Glutamatergic neuron (in vitro differentiated cells): ENCODE measurements around the gene B4GALT3. TPM values are rescaled to one million over a fixed set of nuclear protein-coding genes. Genes with fewer than 3 reads are reported as not detected.

Experiments used
- DNase-seq: peaks from one replicate; pipeline ENCODE4 v3.0.0; 2022
- H3K27ac Mint-ChIP-seq: one replicate; pipeline ENCODE4 v1.8.0; 2020; ENCODE audit warnings: mild to moderate bottlenecking, mixed read lengths, inconsistent platforms; ENCODE audit not compliant: unreplicated experiment
- H3K27me3 Mint-ChIP-seq: one replicate; pipeline ENCODE4 v1.8.0; 2020; ENCODE audit warnings: mild to moderate bottlenecking, moderate library complexity, mixed read lengths, inconsistent platforms; ENCODE audit not compliant: unreplicated experiment
- H3K36me3 Mint-ChIP-seq: one replicate; pipeline ENCODE4 v1.8.0; 2020; ENCODE audit warnings: mild to moderate bottlenecking, mixed read lengths, inconsistent platforms; ENCODE audit not compliant: unreplicated experiment
- H3K4me1 Mint-ChIP-seq: one replicate; pipeline ENCODE4 v1.8.0; 2020; ENCODE audit warnings: mild to moderate bottlenecking, low read depth, mixed read lengths, inconsistent platforms; ENCODE audit not compliant: unreplicated experiment
- H3K4me3 Mint-ChIP-seq: one replicate; pipeline ENCODE4 v1.8.0; 2020; ENCODE audit warnings: mild to moderate bottlenecking, mixed read lengths, inconsistent platforms; ENCODE audit not compliant: unreplicated experiment
- H3K9me3 Mint-ChIP-seq: one replicate; pipeline ENCODE4 v1.8.0; 2020; ENCODE audit warnings: mild to moderate bottlenecking, moderate library complexity, mixed read lengths, inconsistent platforms; ENCODE audit not compliant: unreplicated experiment
- CTCF ChIP-seq: fragments of 200-600 bp; sonication (generic); IDR thresholded peaks from one replicate; pipeline ENCODE4 v1.5.0; 2021; ENCODE audit not compliant: partially characterized antibody, unreplicated experiment
- total RNA-seq: library from RNA; stranded (reverse); fragmentation: NEBNext Ultra II Directional; extraction: Animal tissue kit (Norgen Biotek cat#: 25700); gene quantifications from one replicate; pipeline ENCODE4 v1.2.1, GENCODE V29; 2021; ENCODE audit not compliant: unreplicated experiment

The B4GALT3 gene
- total RNA-seq, 1 donor from 2014 or later = 35.7 TPM

- Mint-ChIP-seq H3K27me3 (peaks cover 6% of the 10 kb centered on the region), H3K9me3 (peaks cover 3% of the 10 kb centered on the region), H3K4me1 (peaks cover 2% of the 10 kb centered on the region), H3K27ac (peak overlapping the region; percentile 100), H3K4me3 (peak overlapping the region; percentile 99), H3K36me3 (no peaks in the 10 kb centered on the region)
- TF ChIP-seq CTCF = no peak
- DNase-seq = no peak
Measured at GRCh38 chr1:161153176-161153575, 24.1 kb downstream of the B4GALT3 start.

- H3K27ac Mint-ChIP-seq = no peak overlapping the region
- H3K4me1 Mint-ChIP-seq = peaks cover 2% of the 10 kb centered on the region
- no peaks in the 10 kb centered on the region for H3K9me3 Mint-ChIP-seq
- no peaks in the 10 kb centered on the region for H3K27me3 Mint-ChIP-seq
- no peak for TF ChIP-seq CTCF
- no peaks in the 10 kb centered on the region for H3K36me3 Mint-ChIP-seq
- no peak overlapping the region for H3K4me3 Mint-ChIP-seq
- DNase-seq = no peak
Measured at GRCh38 chr1:161145832-161146231, 31.5 kb downstream of the B4GALT3 start.

- H3K4me3 Mint-ChIP-seq = no peak overlapping the region
- no peak for TF ChIP-seq CTCF
- peaks cover 2% of the 10 kb centered on the region for H3K9me3 Mint-ChIP-seq
- no peaks in the 10 kb centered on the region for H3K36me3 Mint-ChIP-seq
- no peaks in the 10 kb centered on the region for H3K27me3 Mint-ChIP-seq
- no peaks in the 10 kb centered on the region for H3K4me1 Mint-ChIP-seq
- H3K27ac Mint-ChIP-seq = no peak overlapping the region
- DNase-seq = no peak
Measured at GRCh38 chr1:161140755-161141400, 36.4 kb downstream of the B4GALT3 start.

- H3K4me1 Mint-ChIP-seq = no peaks in the 10 kb centered on the region
- H3K4me3 Mint-ChIP-seq = no peak overlapping the region
- no peak overlapping the region for H3K27ac Mint-ChIP-seq
- peak; percentile 57 for TF ChIP-seq CTCF
- no peak for DNase-seq
- H3K9me3 Mint-ChIP-seq = peaks cover 2% of the 10 kb centered on the region
- H3K27me3 Mint-ChIP-seq = no peaks in the 10 kb centered on the region
- H3K36me3 Mint-ChIP-seq = no peaks in the 10 kb centered on the region
Measured at GRCh38 chr1:161139766-161140165, 37.5 kb downstream of the B4GALT3 start.

GRCh38 chr1:161138431-161138830 is 38.9 kb downstream of the B4GALT3 start:
- Mint-ChIP-seq H3K4me3 (no peak overlapping the region), H3K36me3 (no peaks in the 10 kb centered on the region), H3K27ac (no peak overlapping the region), H3K9me3 (peaks cover 2% of the 10 kb centered on the region), H3K27me3 (no peaks in the 10 kb centered on the region), H3K4me1 (no peaks in the 10 kb centered on the region)
- no peak for TF ChIP-seq CTCF
- no peak for DNase-seq
